A673 (cell line): ENCODE data around the gene PDE8B. TPM values are rescaled to one million over a fixed set of nuclear protein-coding genes. Genes with fewer than 3 reads are reported as not detected.

Experiments
- BruUV-seq: library from RNA; stranded (reverse); fragments of 400-500 nt; replicated peaks from 2 replicates; lab custom pipeline; 2021; lab: Mats Ljungman, UMichigan
- CTCF ChIA-PET: fragments of 300-600 bp; sonication (Branson Sonifier 250); formaldehyde crosslinking; loops from one replicate; lab custom pipeline; 2022; ENCODE audit warnings: antibody characterized with exemption; lab: Charles Lee
- POLR2A ChIA-PET: fragments of 300-600 bp; sonication (Branson Sonifier 250); formaldehyde crosslinking; loops from one replicate; lab custom pipeline; 2022; ENCODE audit warnings: antibody characterized with exemption; ENCODE audit not compliant: low non-redundant PET; lab: Charles Lee
- DNase-seq: peaks from one replicate; pipeline ENCODE4 v3.0.0-alpha.2; 2015; ENCODE audit warnings: low spot score
- H3K27ac ChIP-seq: fragments of 200-600 bp; sonication (generic); 2 replicates; pipeline ENCODE4 v1.5.1; 2016; ENCODE audit warnings: mixed run types, low read depth, mild to moderate bottlenecking, mixed read lengths, antibody characterized with exemption, low read length; ENCODE audit not compliant: poor library complexity, severe bottlenecking
- H3K27me3 ChIP-seq: fragments of 200-600 bp; sonication (generic); replicated peaks from 2 replicates; pipeline ENCODE4 v1.6.1; 2017; ENCODE audit warnings: mixed run types, low read depth, mild to moderate bottlenecking, mixed read lengths, antibody characterized with exemption, low read length; ENCODE audit not compliant: insufficient read depth, poor library complexity
- H3K36me3 ChIP-seq: fragments of 200-600 bp; sonication (generic); 2 replicates; pipeline ENCODE4 v1.6.1; 2016; ENCODE audit warnings: mixed run types, mild to moderate bottlenecking, mixed read lengths, antibody characterized with exemption, low read length; ENCODE audit not compliant: insufficient read depth, poor library complexity, severe bottlenecking
- H3K4me1 ChIP-seq: fragments of 200-600 bp; sonication (generic); 2 replicates; pipeline ENCODE4 v1.6.1; 2017; ENCODE audit warnings: mixed run types, mild to moderate bottlenecking, mixed read lengths, antibody characterized with exemption, low read length; ENCODE audit not compliant: insufficient read depth, poor library complexity, severe bottlenecking
- H3K4me3 ChIP-seq: fragments of 200-600 bp; sonication (generic); 2 replicates; pipeline ENCODE4 v1.5.1; 2016; ENCODE audit warnings: low read depth, mixed run types, mild to moderate bottlenecking, mixed read lengths, low read length; ENCODE audit not compliant: poor library complexity, severe bottlenecking
- H3K9me3 ChIP-seq: fragments of 200-600 bp; sonication (generic); 2 replicates; pipeline ENCODE4 v1.6.1; 2016; ENCODE audit warnings: mixed run types, low read depth, mild to moderate bottlenecking, mixed read lengths, antibody characterized with exemption, low read length; ENCODE audit not compliant: poor library complexity, severe bottlenecking
- EZH2 ChIP-seq: fragments of 200-600 bp; sonication (generic); IDR thresholded peaks from 2 replicates; pipeline ENCODE4 v1.6.1; 2017; ENCODE audit warnings: borderline replicate concordance, low read depth, mild to moderate bottlenecking, mixed read lengths, antibody characterized with exemption, low read length; ENCODE audit not compliant: poor library complexity, severe bottlenecking
- intact Hi-C: fragments of 100-400 bp; cut with micrococcal nuclease; formaldehyde crosslinking; loops from one replicate; pipeline ENCODE4 v1.10.0; 2022; ENCODE audit not compliant: unreplicated experiment
- total RNA-seq: library from RNA; stranded (reverse); gene quantifications from 2 replicates; pipeline ENCODE4 v1.2.3, GENCODE V29; 2021
- TF ChIP-seq, protein P1 (sequence below): fragments of 300-800, 200-600 bp; sonication (generic); conservative IDR thresholded peaks from 2 replicates; pipeline ENCODE4 v1.5.1; 2017; ENCODE audit warnings: low read depth, mild to moderate bottlenecking, antibody characterized with exemption, low read length, moderate library complexity, mixed read lengths

PDE8B gene
- total RNA-seq, 1 experiment from 2014 or later: 0.69 TPM

- ChIA-PET POLR2A (no interaction called here), CTCF (no interaction called here)
- intact Hi-C loops: no loop called here
- Histone ChIP-seq H3K4me3 (no peak overlapping the region), H3K36me3 (no peaks in the 10 kb centered on the region), H3K4me1 (no peaks in the 10 kb centered on the region), H3K27me3 (no peaks in the 10 kb centered on the region), H3K27ac (no peak overlapping the region), H3K9me3 (no peaks in the 10 kb centered on the region)
- DNase-seq: no peak
- no TSS peak for BruUV-seq
- no peak for TF ChIP-seq EZH2
- TF ChIP-seq, protein P1, sequence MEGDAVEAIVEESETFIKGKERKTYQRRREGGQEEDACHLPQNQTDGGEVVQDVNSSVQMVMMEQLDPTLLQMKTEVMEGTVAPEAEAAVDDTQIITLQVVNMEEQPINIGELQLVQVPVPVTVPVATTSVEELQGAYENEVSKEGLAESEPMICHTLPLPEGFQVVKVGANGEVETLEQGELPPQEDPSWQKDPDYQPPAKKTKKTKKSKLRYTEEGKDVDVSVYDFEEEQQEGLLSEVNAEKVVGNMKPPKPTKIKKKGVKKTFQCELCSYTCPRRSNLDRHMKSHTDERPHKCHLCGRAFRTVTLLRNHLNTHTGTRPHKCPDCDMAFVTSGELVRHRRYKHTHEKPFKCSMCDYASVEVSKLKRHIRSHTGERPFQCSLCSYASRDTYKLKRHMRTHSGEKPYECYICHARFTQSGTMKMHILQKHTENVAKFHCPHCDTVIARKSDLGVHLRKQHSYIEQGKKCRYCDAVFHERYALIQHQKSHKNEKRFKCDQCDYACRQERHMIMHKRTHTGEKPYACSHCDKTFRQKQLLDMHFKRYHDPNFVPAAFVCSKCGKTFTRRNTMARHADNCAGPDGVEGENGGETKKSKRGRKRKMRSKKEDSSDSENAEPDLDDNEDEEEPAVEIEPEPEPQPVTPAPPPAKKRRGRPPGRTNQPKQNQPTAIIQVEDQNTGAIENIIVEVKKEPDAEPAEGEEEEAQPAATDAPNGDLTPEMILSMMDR: no peak
These were observed 217.5 kb downstream of the PDE8B start for GRCh38 chr5:77427998-77428397.

GRCh38 chr5:77428526-77428925 lies 218.0 kb downstream of the PDE8B start:
- Histone ChIP-seq H3K27ac (no peak overlapping the region), H3K4me3 (no peak overlapping the region), H3K4me1 (no peaks in the 10 kb centered on the region), H3K27me3 (no peaks in the 10 kb centered on the region), H3K36me3 (no peaks in the 10 kb centered on the region), H3K9me3 (no peaks in the 10 kb centered on the region)
- ChIA-PET POLR2A (no interaction called here), CTCF (no interaction called here)
- DNase-seq: no peak
- BruUV-seq: no TSS peak
- TF ChIP-seq, protein P1: no peak
- TF ChIP-seq EZH2: no peak
- intact Hi-C loops: no loop called here

- H3K36me3 ChIP-seq: no peaks in the 10 kb centered on the region
- ChIA-PET POLR2A (no interaction called here), CTCF (no interaction called here)
- no TSS peak for BruUV-seq
- H3K27ac ChIP-seq: no peak overlapping the region
- intact Hi-C loops: loop anchor here (10.0 kb wide), 1 partner anchor 286 kb away; no protein-coding TSS in a partner anchor
- no peaks in the 10 kb centered on the region for H3K27me3 ChIP-seq
- H3K4me1 ChIP-seq: no peaks in the 10 kb centered on the region
- DNase-seq: no peak
- no peak for TF ChIP-seq EZH2
- TF ChIP-seq, protein P1: no peak
- no peak overlapping the region for H3K4me3 ChIP-seq
- H3K9me3 ChIP-seq: no peaks in the 10 kb centered on the region
These were observed 220.2 kb downstream of the PDE8B start for GRCh38 chr5:77430726-77431125.
